ENCODE measurements around the gene SPATS1. TPM values are rescaled to one million over a fixed set of nuclear protein-coding genes. Genes with fewer than 3 reads are reported as not detected.

The SPATS1 gene
- polyA plus RNA-seq, 2 of the 4 experiments (the other 2 are of a cell fraction) = not detected

DNA sequence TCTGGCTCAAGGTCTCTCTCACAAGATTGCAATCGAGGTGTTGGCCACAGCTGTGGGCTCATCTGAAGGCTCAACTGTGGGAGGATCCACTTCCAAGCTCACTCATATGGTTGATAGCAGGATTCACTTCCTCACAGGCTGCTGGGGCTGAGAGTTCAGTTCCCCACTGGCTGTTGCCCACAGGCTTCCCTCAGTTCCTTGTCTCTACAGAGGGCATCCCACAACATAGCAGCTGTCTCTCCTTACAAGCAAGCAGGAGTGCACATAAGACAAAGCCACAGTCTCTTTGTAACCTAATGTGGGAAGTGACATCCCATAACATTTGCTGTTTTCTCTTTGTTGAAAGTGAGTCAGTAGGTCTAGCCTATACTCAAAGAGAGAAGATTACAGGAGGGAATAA, 14.0 kb downstream of the SPATS1 start:
- ATAC-seq (no peak), FAIRE-seq (no peak), DNase-seq (ENCODE audit: low read depth in 1 of 2, low spot score in 1 of 2) (no peak)
- H3K27ac ChIP-seq = no peak overlapping the region
- TF ChIP-seq ZFP36 (IDR thresholded peaks at IDR 0.05; ENCODE audit: borderline replicate concordance, partially characterized antibody) (no peak), NPAS2 (CRISPR knock-in tag; IDR thresholded peaks at IDR 0.05; ENCODE audit: borderline replicate concordance) (no peak), CHD4 (IDR thresholded peaks at IDR 0.05; ENCODE audit: borderline replicate concordance) (no peak), HOXB13 (CRISPR knock-in tag; IDR thresholded peaks at IDR 0.05; ENCODE audit: low read depth) (no peak), MYC (IDR thresholded peaks at IDR 0.05; ENCODE audit: borderline replicate concordance, low read length) (no peak), CEBPB (IDR thresholded peaks at IDR 0.05) (no peak), EP300 (IDR thresholded peaks at IDR 0.05) (no peak), EHMT2 (IDR thresholded peaks at IDR 0.05; ENCODE audit: low read depth) (no peak), RNF2 (IDR thresholded peaks at IDR 0.05; ENCODE audit: borderline replicate concordance, low read depth) (no peak), TFCP2L1 (CRISPR knock-in tag; IDR thresholded peaks at IDR 0.05) (no peak), ESRRA (IDR thresholded peaks at IDR 0.05; ENCODE audit: borderline replicate concordance, low read length) (no peak), GATA3 (IDR thresholded peaks at IDR 0.05; ENCODE audit: borderline replicate concordance) (no peak), JUNB (IDR thresholded peaks at IDR 0.05) (no peak), MAZ (IDR thresholded peaks at IDR 0.05; ENCODE audit: borderline replicate concordance, low read depth, low read length) (no peak)
- TF ChIP-seq, protein P1, sequence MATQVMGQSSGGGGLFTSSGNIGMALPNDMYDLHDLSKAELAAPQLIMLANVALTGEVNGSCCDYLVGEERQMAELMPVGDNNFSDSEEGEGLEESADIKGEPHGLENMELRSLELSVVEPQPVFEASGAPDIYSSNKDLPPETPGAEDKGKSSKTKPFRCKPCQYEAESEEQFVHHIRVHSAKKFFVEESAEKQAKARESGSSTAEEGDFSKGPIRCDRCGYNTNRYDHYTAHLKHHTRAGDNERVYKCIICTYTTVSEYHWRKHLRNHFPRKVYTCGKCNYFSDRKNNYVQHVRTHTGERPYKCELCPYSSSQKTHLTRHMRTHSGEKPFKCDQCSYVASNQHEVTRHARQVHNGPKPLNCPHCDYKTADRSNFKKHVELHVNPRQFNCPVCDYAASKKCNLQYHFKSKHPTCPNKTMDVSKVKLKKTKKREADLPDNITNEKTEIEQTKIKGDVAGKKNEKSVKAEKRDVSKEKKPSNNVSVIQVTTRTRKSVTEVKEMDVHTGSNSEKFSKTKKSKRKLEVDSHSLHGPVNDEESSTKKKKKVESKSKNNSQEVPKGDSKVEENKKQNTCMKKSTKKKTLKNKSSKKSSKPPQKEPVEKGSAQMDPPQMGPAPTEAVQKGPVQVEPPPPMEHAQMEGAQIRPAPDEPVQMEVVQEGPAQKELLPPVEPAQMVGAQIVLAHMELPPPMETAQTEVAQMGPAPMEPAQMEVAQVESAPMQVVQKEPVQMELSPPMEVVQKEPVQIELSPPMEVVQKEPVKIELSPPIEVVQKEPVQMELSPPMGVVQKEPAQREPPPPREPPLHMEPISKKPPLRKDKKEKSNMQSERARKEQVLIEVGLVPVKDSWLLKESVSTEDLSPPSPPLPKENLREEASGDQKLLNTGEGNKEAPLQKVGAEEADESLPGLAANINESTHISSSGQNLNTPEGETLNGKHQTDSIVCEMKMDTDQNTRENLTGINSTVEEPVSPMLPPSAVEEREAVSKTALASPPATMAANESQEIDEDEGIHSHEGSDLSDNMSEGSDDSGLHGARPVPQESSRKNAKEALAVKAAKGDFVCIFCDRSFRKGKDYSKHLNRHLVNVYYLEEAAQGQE (IDR thresholded peaks at IDR 0.05) = no peak
- TF ChIP-seq, protein P2, sequence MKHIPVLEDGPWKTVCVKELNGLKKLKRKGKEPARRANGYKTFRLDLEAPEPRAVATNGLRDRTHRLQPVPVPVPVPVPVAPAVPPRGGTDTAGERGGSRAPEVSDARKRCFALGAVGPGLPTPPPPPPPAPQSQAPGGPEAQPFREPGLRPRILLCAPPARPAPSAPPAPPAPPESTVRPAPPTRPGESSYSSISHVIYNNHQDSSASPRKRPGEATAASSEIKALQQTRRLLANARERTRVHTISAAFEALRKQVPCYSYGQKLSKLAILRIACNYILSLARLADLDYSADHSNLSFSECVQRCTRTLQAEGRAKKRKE (CRISPR knock-in tag; IDR thresholded peaks at IDR 0.05; ENCODE audit: low read depth) = no peak
- ChIA-PET CTCF (interaction anchor here (1.6 kb wide), 1 partner anchor 19 kb away, joined by 4 read pairs; no protein-coding TSS in a partner anchor), POLR2A (no interaction called here)
- H3K4me3 ChIP-seq = no peak overlapping the region
- H3K4me2 ChIP-seq = no peak overlapping the region
- H3K4me1 ChIP-seq = no peaks in the 10 kb centered on the region
- 0% methylated on average over 1 of the region's 1 CpG for WGBS (ENCODE audit: missing lambda C conversion rate)
- peaks cover 2% of the 10 kb centered on the region; the same call in 1 of the 3 replicates for H3K9me3 ChIP-seq

DNA sequence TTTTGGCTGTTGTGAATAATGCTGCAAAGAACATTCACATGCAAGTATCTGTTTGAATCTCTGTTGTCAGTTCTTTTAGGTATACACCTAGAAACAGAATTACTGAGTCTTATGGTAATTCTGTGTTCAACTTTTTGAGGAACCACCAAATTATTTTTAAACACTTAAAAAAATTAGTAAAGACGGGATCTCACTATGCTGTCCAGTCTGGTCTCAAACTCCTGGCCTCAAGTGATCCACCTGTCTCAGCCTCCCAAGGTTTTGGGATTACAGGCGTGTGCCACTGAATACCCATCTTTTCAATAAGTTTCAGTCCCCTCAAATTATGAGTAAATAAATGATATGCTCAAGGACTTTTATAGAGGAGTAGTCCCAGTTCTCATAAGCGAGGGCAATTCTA, 17.5 kb downstream of the SPATS1 start:
- CTCF ChIA-PET = interaction anchor here (1.4 kb wide), 1 partner anchor 24 kb away, joined by 3 read pairs; no protein-coding TSS in a partner anchor
- FAIRE-seq = no peak
- H3K4me2 ChIP-seq = no peak overlapping the region

More for the DNA sequence above, 17.5 kb downstream of the SPATS1 start:
- POLR2A ChIA-PET = no interaction called here
- ATAC-seq (no peak), DNase-seq (ENCODE audit: low read depth in 1 of 2, low spot score in 1 of 2) (no peak)
- H3K4me3 ChIP-seq = no peak overlapping the region
- WGBS (ENCODE audit: missing lambda C conversion rate) = 13% methylated on average over 3 of the region's 3 CpGs
- H3K4me1 ChIP-seq = no peaks in the 10 kb centered on the region
- peaks cover 2% of the 10 kb centered on the region; the same call in 1 of the 3 replicates for H3K9me3 ChIP-seq
- TF ChIP-seq CBX8 (IDR thresholded peaks at IDR 0.05) (no peak), NFE2L2 (conservative IDR thresholded peaks at IDR 0.05; ENCODE audit: low read length) (no peak), PHF8 (IDR thresholded peaks at IDR 0.05; ENCODE audit: borderline replicate concordance, low read depth) (no peak), POLR2A (IDR thresholded peaks at IDR 0.05; ENCODE audit: low read length) (no peak)
- TF ChIP-seq, protein P2 (CRISPR knock-in tag; IDR thresholded peaks at IDR 0.05; ENCODE audit: low read depth) = no peak
- no peak overlapping the region for H3K27ac ChIP-seq
